Measurements from ENCODE around the gene HBQ1.
"Not testable (repeated sequence)": the region's sequence is repeated elsewhere in the genome, so short reads cannot be mapped to it uniquely, and the experiment has no call there.

DNA sequence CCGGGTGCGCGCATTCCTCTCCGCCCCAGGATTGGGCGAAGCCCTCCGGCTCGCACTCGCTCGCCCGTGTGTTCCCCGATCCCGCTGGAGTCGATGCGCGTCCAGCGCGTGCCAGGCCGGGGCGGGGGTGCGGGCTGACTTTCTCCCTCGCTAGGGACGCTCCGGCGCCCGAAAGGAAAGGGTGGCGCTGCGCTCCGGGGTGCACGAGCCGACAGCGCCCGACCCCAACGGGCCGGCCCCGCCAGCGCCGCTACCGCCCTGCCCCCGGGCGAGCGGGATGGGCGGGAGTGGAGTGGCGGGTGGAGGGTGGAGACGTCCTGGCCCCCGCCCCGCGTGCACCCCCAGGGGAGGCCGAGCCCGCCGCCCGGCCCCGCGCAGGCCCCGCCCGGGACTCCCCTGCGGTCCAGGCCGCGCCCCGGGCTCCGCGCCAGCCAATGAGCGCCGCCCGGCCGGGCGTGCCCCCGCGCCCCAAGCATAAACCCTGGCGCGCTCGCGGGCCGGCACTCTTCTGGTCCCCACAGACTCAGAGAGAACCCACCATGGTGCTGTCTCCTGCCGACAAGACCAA lies 7.8 kb upstream of the HBQ1 start, which contains the start of gene HBA2:
- TF ChIP-seq, protein P1, sequence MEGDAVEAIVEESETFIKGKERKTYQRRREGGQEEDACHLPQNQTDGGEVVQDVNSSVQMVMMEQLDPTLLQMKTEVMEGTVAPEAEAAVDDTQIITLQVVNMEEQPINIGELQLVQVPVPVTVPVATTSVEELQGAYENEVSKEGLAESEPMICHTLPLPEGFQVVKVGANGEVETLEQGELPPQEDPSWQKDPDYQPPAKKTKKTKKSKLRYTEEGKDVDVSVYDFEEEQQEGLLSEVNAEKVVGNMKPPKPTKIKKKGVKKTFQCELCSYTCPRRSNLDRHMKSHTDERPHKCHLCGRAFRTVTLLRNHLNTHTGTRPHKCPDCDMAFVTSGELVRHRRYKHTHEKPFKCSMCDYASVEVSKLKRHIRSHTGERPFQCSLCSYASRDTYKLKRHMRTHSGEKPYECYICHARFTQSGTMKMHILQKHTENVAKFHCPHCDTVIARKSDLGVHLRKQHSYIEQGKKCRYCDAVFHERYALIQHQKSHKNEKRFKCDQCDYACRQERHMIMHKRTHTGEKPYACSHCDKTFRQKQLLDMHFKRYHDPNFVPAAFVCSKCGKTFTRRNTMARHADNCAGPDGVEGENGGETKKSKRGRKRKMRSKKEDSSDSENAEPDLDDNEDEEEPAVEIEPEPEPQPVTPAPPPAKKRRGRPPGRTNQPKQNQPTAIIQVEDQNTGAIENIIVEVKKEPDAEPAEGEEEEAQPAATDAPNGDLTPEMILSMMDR (IDR thresholded peaks at IDR 0.05 in 2 of 3, conservative IDR thresholded peaks at IDR 0.05 in 1 of 3; ENCODE audit: borderline replicate concordance in 1 of 3, insufficient read depth in 1 of 3, low read depth in 2 of 3, low read length in 2 of 3), result not testable (repeated sequence)
- not testable (repeated sequence) for TF ChIP-seq TCF7L2 (IDR thresholded peaks at IDR 0.05; ENCODE audit: borderline replicate concordance, extremely low read depth, insufficient read depth, insufficient read length); CBX3 (IDR thresholded peaks at IDR 0.05; ENCODE audit: low read depth); SIN3A (IDR thresholded peaks at IDR 0.05; ENCODE audit: low read depth); JUND (IDR thresholded peaks at IDR 0.05); YY1 (IDR thresholded peaks at IDR 0.05; ENCODE audit: extremely low read depth, insufficient replicate concordance, low read depth, low read length); POLR2AphosphoS5 (IDR thresholded peaks at IDR 0.05; ENCODE audit: low read depth, low read length)

All from HCT116 (cell line).